HepG2 (cell line): ENCODE data around the gene LENG1. TPM values are rescaled to one million over a fixed set of nuclear protein-coding genes. Genes with fewer than 3 reads are reported as not detected.

ENCODE experiments used
- AKNA ChIP-seq: sonication (generic); formaldehyde crosslinking; IDR thresholded peaks from 2 replicates; pipeline ENCODE4 v1.4.0; 2020; ENCODE audit warnings: missing genetic modification reagents, borderline replicate concordance
- BHLHE40 ChIP-seq: IDR thresholded peaks from 2 replicates; pipeline ENCODE4 v1.6.1; 2011; ENCODE audit warnings: low read length, improper control_type of control experiment
- CTCF ChIP-seq: sonication (generic); formaldehyde crosslinking; IDR thresholded peaks from 2 replicates; pipeline ENCODE4 v1.5.0; 2020; ENCODE audit warnings: mild to moderate bottlenecking, missing genetic modification reagents, moderate library complexity
- EED ChIP-seq: sonication (generic); formaldehyde crosslinking; IDR thresholded peaks from 2 replicates; pipeline ENCODE4 v1.5.0; 2020; ENCODE audit warnings: mild to moderate bottlenecking, missing genetic modification reagents
- ELF1 ChIP-seq: sonication (generic); formaldehyde crosslinking; IDR thresholded peaks from 2 replicates; pipeline ENCODE4 v1.4.0; 2020; ENCODE audit warnings: missing genetic modification reagents
- FOXP1 ChIP-seq, 2 experiments: fragments of 450-650 bp in 1 of 2; IDR thresholded peaks; 2 replicates each; pipeline ENCODE4 v1.6.1; 2017 to 2018; ENCODE audit warnings: antibody characterized with exemption in 1 of 2
- ISL2 ChIP-seq: sonication (generic); formaldehyde crosslinking; IDR thresholded peaks from 2 replicates; pipeline ENCODE4 v1.5.0; 2020; ENCODE audit warnings: missing genetic modification reagents
- KDM1A ChIP-seq: IDR thresholded peaks from 2 replicates; pipeline ENCODE4 v1.6.1; 2016; ENCODE audit warnings: missing compliant biosample characterization
- MAFG ChIP-seq: sonication (generic); formaldehyde crosslinking; IDR thresholded peaks from 2 replicates; pipeline ENCODE4 v1.5.1; 2020; ENCODE audit warnings: mild to moderate bottlenecking, missing genetic modification reagents
- MTA3 ChIP-seq: sonication (generic); formaldehyde crosslinking; IDR thresholded peaks from 2 replicates; pipeline ENCODE4 v1.4.0; 2020; ENCODE audit warnings: missing genetic modification reagents
- PCBP1 ChIP-seq: fragments of 200-400 bp; formaldehyde crosslinking; IDR thresholded peaks from 2 replicates; pipeline ENCODE4 v1.6.1; 2017; ENCODE audit warnings: mild to moderate bottlenecking, low read depth, low read length, borderline replicate concordance
- TBL1XR1 ChIP-seq: fragments of 150-350 bp; IDR thresholded peaks from 2 replicates; pipeline ENCODE4 v1.6.1; 2014; ENCODE audit warnings: borderline replicate concordance, low read length; ENCODE audit not compliant: partially characterized antibody
- ZNF101 ChIP-seq: sonication (generic); formaldehyde crosslinking; IDR thresholded peaks from 2 replicates; pipeline ENCODE4 v1.4.0; 2020; ENCODE audit warnings: mild to moderate bottlenecking, low read depth, missing genetic modification reagents, borderline replicate concordance
- ZNF34 ChIP-seq: sonication (generic); formaldehyde crosslinking; IDR thresholded peaks from 2 replicates; pipeline ENCODE4 v1.4.0; 2020; ENCODE audit warnings: mild to moderate bottlenecking, missing genetic modification reagents, borderline replicate concordance
- ZNF44 ChIP-seq: sonication (generic); formaldehyde crosslinking; IDR thresholded peaks from 2 replicates; pipeline ENCODE4 v1.5.1; 2020; ENCODE audit warnings: mild to moderate bottlenecking, missing genetic modification reagents
- ZNF468 ChIP-seq: sonication (generic); formaldehyde crosslinking; IDR thresholded peaks from 2 replicates; pipeline ENCODE4 v1.8.0; 2022; ENCODE audit warnings: mild to moderate bottlenecking, moderate library complexity, missing genetic modification reagents
- ZNF674 ChIP-seq: sonication (generic); formaldehyde crosslinking; IDR thresholded peaks from 2 replicates; pipeline ENCODE4 v1.5.0; 2020; ENCODE audit warnings: low read depth, mild to moderate bottlenecking, missing genetic modification reagents
- polyA plus RNA-seq, 8 experiments: library from polyadenylated mRNA; depleted of rRNA in 3 of 8; stranded (reverse) in 7 of 8; unstranded in 1 of 8; fragments of >200 nt; fragmentation: Illumina TruSeq in 4 of 8; extraction: Trizol in 4 of 8; gene quantifications; 2 replicates each; pipeline versions ENCODE4 v1.2.1 to v1.2.3, GENCODE V29; 2011 to 2016; ENCODE audit warnings: low read depth in 4 of 8, missing spikeins in 1 of 8, mixed read lengths in 1 of 8; ENCODE audit not compliant: insufficient read depth in 1 of 8
- total RNA-seq, 5 experiments: library from RNA; depleted of rRNA; stranded (reverse); fragments of >200 nt; fragmentation: Illumina TruSeq; extraction: Trizol; gene quantifications; 2 replicates each; pipeline ENCODE4 v1.2.3, GENCODE V29; 2016; ENCODE audit warnings: low read depth in 1 of 5
- TF ChIP-seq, protein P1 (sequence below): sonication (generic); formaldehyde crosslinking; IDR thresholded peaks from 2 replicates; pipeline ENCODE4 v1.4.0; 2020; ENCODE audit warnings: missing genetic modification reagents
- TF ChIP-seq, protein P2 (sequence below): sonication (generic); formaldehyde crosslinking; IDR thresholded peaks from 2 replicates; pipeline ENCODE4 v1.4.0; 2020; ENCODE audit warnings: missing genetic modification reagents, borderline replicate concordance

Gene LENG1
- total and polyA plus RNA-seq, 2 of the 13 experiments (the other 11 are each of a cell fraction or from before 2014, with no cell fraction given), result 1.8 to 3.8 TPM

GRCh38 chr19:54189735-54190502 lies 30.4 kb upstream of the LENG1 start (continued):
- no peak for TF ChIP-seq ZNF44 (CRISPR knock-in tag)
- TF ChIP-seq ISL2 (CRISPR knock-in tag), result no peak; the same call in 1 of the 2 replicates
- no peak for TF ChIP-seq PCBP1
- peak; percentile 86 for TF ChIP-seq FOXP1 (IDR thresholded peaks at IDR 0.05)
- TF ChIP-seq FOXP1 (CRISPR knock-in tag; IDR thresholded peaks at IDR 0.05), result peak; percentile 64
- TF ChIP-seq MAFG, result no peak
- no peak for TF ChIP-seq AKNA (CRISPR knock-in tag)
- TF ChIP-seq MTA3 (CRISPR knock-in tag), result no peak
- no peak for TF ChIP-seq BHLHE40
- TF ChIP-seq ELF1 (CRISPR knock-in tag), result peak; percentile 73; the same call in 1 of the 2 replicates
- no peak for TF ChIP-seq ZNF101
- TF ChIP-seq CTCF (CRISPR knock-in tag), result no peak
- no peak; the same call in 1 of the 2 replicates for TF ChIP-seq EED
- TF ChIP-seq ZNF674, result no peak
- TF ChIP-seq, protein P1, sequence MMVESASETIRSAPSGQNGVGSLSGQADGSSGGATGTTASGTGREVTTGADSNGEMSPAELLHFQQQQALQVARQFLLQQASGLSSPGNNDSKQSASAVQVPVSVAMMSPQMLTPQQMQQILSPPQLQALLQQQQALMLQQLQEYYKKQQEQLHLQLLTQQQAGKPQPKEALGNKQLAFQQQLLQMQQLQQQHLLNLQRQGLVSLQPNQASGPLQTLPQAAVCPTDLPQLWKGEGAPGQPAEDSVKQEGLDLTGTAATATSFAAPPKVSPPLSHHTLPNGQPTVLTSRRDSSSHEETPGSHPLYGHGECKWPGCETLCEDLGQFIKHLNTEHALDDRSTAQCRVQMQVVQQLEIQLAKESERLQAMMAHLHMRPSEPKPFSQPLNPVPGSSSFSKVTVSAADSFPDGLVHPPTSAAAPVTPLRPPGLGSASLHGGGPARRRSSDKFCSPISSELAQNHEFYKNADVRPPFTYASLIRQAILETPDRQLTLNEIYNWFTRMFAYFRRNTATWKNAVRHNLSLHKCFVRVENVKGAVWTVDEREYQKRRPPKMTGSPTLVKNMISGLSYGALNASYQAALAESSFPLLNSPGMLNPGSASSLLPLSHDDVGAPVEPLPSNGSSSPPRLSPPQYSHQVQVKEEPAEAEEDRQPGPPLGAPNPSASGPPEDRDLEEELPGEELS (CRISPR knock-in tag), result no peak
- no peak for TF ChIP-seq ZNF468 (CRISPR knock-in tag)
- TF ChIP-seq TBL1XR1, result no peak
- TF ChIP-seq, protein P2, sequence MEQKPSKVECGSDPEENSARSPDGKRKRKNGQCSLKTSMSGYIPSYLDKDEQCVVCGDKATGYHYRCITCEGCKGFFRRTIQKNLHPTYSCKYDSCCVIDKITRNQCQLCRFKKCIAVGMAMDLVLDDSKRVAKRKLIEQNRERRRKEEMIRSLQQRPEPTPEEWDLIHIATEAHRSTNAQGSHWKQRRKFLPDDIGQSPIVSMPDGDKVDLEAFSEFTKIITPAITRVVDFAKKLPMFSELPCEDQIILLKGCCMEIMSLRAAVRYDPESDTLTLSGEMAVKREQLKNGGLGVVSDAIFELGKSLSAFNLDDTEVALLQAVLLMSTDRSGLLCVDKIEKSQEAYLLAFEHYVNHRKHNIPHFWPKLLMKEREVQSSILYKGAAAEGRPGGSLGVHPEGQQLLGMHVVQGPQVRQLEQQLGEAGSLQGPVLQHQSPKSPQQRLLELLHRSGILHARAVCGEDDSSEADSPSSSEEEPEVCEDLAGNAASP, result no peak; the same call in 1 of the 2 replicates
- TF ChIP-seq KDM1A (CRISPR knock-in tag), result no peak
- TF ChIP-seq ZNF34 (CRISPR knock-in tag), result no peak
